H1 (cell line): Measurements from ENCODE around the gene KLHL36. TPM values are rescaled to one million over a fixed set of nuclear protein-coding genes. Genes with fewer than 3 reads are reported as not detected.

ENCODE experiments used
- CHD1 ChIP-seq: IDR thresholded peaks from 2 replicates; pipeline ENCODE4 v1.6.1; 2012; ENCODE audit warnings: low read depth, low read length, improper control_type of control experiment
- EZH2 ChIP-seq: fragments of 200-600 bp; sonication (generic); IDR thresholded peaks from 2 replicates; pipeline ENCODE4 v1.7.1; 2012; ENCODE audit warnings: low read depth, mild to moderate bottlenecking, moderate library complexity, low read length, inconsistent platforms; ENCODE audit not compliant: severe bottlenecking
- MAX ChIP-seq: IDR thresholded peaks from 2 replicates; pipeline ENCODE4 v1.6.1; 2012; ENCODE audit warnings: inconsistent platforms
- polyA plus RNA-seq, 7 experiments: library from polyadenylated mRNA; depleted of rRNA in 3 of 7; stranded (reverse) in 5 of 7; unstranded in 2 of 7; fragments of >200 nt in 5 of 7; fragments of 200-250 nt in 2 of 7; gene quantifications; 1 replicate in 5 of 7; 2 replicates in 1 of 7; 4 replicates in 1 of 7; pipeline versions ENCODE4 v1.2.1 to v1.2.3, GENCODE V29; 2011 to 2013; ENCODE audit warnings: missing spikeins in 2 of 7, mixed read lengths in 2 of 7
- total RNA-seq: library from RNA; stranded (reverse); fragmentation: NEBNext Ultra II Directional; extraction: Animal tissue kit (Norgen Biotek cat#: 25700); gene quantifications from 2 replicates; pipeline ENCODE4 v1.2.1, GENCODE V29; 2021

Gene KLHL36
- total and polyA plus RNA-seq, 2 of the 8 experiments (the other 6 are each of a cell fraction or from before 2014, with no cell fraction given): 22.9 to 33.6 TPM

GRCh38 chr16:84611041-84611440 is 37.3 kb upstream of the KLHL36 start (continued):
- TF ChIP-seq MAX (no peak), CHD1 (no peak), EZH2 (no peak)
